ENCODE data around the gene COL18A1.

COL18A1 gene

GRCh38 chr21:45401054-45401518 lies 3.9 kb upstream of the COL18A1 start:
- no peak for DNase-seq (ENCODE audit: low read depth)
- in situ Hi-C loops (cut with HindIII; ENCODE audit: low sequenced_read_pairs), result no loop called here
- H3K4me3 ChIP-seq (ENCODE audit: low read depth, low read length), result no peak overlapping the region
- TF ChIP-seq CTCF (IDR thresholded peaks at IDR 0.05; ENCODE audit: low read depth, low read length, missing control alignments), result no peak

DNA sequence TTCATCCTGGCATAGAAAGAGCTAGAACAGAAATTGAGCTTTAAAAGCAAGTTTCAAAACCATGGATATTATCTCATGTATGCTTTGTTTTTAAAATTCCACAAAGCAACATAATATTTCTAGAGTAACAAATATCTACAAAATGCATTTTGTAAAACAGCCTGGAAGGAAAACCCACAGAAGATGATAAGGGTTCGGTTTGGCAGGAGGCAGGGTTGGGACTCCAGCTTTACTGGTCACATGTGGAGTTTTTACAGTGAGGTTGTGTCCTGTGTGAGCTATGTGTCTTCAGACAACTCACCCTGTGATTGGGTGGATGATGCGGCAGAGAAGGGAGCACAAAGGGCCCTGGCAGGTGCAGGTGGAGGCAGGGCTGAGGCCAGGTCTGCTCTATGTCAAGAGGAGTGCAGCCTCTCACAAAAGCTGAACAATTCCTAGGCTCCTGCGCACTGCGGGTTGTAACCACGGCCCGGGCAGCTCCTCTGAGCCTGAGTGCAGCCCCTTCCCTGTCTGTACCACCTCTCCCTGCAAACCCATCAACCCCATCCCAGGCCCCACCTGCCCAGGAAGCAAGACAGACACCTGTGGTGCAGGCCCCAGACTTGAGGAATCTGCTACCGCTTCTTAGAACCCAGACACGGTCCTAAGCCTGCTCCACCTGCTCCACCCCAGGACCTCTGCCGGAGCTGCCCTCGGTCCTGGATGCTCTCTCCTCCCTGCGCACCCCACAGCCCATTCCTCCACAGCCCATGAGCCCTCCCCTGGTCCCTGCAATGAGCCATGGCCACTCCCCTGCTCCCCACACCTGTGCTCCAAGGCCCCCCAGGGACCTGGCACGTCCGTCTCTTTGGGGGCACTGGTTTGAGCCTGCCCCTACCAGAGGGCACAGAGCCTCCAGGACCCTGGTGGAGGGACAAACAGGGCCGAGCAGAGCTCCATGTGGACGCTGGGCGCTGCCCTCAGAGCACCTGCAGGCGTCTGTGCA lies 2.8 kb upstream of the COL18A1 start:
- in situ Hi-C loops (cut with HindIII; ENCODE audit: low sequenced_read_pairs), result no loop called here
- no peak for TF ChIP-seq CTCF (IDR thresholded peaks at IDR 0.05; ENCODE audit: low read depth, low read length, missing control alignments)
- H3K4me3 ChIP-seq (ENCODE audit: low read depth, low read length), result no peak overlapping the region
- DNase-seq (ENCODE audit: low read depth), result no peak

GRCh38 chr21:45403133-45403824 lies 1.7 kb upstream of the COL18A1 start:
- H3K4me3 ChIP-seq (ENCODE audit: low read depth, low read length), result no peak overlapping the region
- in situ Hi-C loops (cut with HindIII; ENCODE audit: low sequenced_read_pairs), result no loop called here
- no peak for TF ChIP-seq CTCF (IDR thresholded peaks at IDR 0.05; ENCODE audit: low read depth, low read length, missing control alignments)
- DNase-seq (ENCODE audit: low read depth), result no peak

- H3K4me3 ChIP-seq (ENCODE audit: low read depth, low read length), result peak overlapping the region; percentile 43
- no peak for TF ChIP-seq CTCF (IDR thresholded peaks at IDR 0.05; ENCODE audit: low read depth, low read length, missing control alignments)
- in situ Hi-C loops (cut with HindIII; ENCODE audit: low sequenced_read_pairs), result no loop called here
- no peak for DNase-seq (ENCODE audit: low read depth)
Observed at GRCh38 chr21:45403825-45404729, 888 bp upstream of the COL18A1 start.

GRCh38 chr21:45405271-45405818 lies 380 bp downstream of the COL18A1 start:
- peak overlapping the region; percentile 50 for H3K4me3 ChIP-seq (ENCODE audit: low read depth, low read length)
- DNase-seq (ENCODE audit: low read depth), result no peak
- in situ Hi-C loops (cut with HindIII; ENCODE audit: low sequenced_read_pairs), result no loop called here
- TF ChIP-seq CTCF (IDR thresholded peaks at IDR 0.05; ENCODE audit: low read depth, low read length, missing control alignments), result no peak

Measured in astrocyte of the cerebellum (primary cell).